GM18520 (cell line): Measurements from ENCODE around the gene FFAR3.
"Not testable (repeated sequence)": the region's sequence is repeated elsewhere in the genome, so short reads cannot be mapped to it uniquely, and the experiment has no call there.

Experiments used
- ATAC-seq: cut with Tn5 transposase; IDR thresholded peaks from one replicate; pipeline ENCODE4 v1.9.1; 2021; ENCODE audit not compliant: unreplicated experiment

The FFAR3 gene

DNA sequence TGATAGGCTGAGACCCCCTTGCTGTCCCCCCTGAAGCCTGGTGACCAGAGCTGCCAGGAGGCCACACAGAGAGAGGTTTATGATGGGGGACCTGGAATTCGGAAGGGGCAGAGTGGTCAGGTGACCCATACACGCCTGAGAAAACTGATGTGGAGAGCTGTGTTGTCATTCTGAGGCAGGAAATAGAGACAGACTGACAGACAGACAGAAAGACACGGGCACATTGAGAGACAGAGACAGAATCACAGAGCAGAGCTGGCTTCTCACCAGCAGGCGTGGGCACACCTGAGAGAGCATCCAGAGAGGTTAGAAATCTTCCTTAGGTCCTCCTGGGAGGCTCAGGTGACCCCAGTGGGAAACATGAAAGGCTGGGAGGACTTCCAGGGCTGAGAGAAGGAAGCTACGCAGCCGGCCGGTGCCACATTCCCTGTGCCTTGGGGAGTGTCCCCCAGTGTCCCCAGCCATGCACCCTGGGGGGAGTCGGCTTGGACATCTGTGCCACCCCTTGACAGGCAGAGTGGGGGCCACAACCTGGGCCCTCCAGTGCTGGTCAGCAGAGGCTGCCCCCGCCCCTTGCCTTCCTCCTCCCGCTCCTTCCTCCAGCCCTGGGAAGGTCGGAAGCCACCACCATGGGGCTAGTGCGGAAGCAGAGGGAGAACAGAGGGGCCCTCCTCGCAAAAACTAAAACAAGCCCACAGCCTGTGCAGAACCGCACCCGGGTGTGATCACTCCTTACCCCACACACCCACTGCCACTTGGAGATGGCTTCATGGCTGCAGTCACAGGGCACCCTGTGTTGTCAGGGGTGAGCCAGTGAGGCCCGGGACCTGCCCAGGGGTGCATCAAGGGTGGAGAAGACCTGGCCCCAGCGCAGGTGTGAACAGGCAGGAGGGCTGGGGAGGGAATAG is 8.4 kb upstream of the FFAR3 start:
- no peak for ATAC-seq

DNA sequence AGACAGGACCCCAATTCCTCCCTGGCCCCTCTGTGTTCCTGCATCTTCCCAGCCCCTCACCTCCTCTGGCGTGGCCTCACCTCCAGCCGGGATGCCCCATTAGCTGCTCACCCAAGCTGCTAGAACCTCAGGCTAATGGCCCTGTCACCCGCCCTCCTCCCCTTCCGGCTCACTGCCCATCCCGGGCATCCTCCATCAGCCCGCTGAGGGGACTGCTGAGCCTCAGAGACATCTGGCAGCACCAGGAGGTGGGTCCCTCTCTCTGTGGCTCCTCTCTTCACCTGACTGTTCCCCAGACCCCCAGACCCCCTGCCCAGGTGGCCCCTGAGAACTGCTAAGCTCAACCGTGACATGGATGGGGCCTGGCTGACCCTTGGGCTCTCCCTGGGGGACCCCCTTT is 7.7 kb upstream of the FFAR3 start:
- no peak for ATAC-seq

DNA sequence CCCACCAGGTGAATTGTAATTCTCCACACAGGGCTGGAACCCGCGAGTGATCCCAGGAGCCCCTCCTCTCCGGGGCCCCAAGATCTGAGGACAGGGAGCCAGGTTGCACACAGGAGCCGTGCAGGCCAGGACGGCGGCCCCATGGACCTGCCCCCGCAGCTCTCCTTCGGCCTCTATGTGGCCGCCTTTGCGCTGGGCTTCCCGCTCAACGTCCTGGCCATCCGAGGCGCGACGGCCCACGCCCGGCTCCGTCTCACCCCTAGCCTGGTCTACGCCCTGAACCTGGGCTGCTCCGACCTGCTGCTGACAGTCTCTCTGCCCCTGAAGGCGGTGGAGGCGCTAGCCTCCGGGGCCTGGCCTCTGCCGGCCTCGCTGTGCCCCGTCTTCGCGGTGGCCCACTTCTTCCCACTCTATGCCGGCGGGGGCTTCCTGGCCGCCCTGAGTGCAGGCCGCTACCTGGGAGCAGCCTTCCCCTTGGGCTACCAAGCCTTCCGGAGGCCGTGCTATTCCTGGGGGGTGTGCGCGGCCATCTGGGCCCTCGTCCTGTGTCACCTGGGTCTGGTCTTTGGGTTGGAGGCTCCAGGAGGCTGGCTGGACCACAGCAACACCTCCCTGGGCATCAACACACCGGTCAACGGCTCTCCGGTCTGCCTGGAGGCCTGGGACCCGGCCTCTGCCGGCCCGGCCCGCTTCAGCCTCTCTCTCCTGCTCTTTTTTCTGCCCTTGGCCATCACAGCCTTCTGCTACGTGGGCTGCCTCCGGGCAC is 6.7 kb upstream of the FFAR3 start:
- no peak for ATAC-seq

DNA sequence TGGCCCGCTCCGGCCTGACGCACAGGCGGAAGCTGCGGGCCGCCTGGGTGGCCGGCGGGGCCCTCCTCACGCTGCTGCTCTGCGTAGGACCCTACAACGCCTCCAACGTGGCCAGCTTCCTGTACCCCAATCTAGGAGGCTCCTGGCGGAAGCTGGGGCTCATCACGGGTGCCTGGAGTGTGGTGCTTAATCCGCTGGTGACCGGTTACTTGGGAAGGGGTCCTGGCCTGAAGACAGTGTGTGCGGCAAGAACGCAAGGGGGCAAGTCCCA is 6.1 kb upstream of the FFAR3 start:
- ATAC-seq, result no peak

DNA sequence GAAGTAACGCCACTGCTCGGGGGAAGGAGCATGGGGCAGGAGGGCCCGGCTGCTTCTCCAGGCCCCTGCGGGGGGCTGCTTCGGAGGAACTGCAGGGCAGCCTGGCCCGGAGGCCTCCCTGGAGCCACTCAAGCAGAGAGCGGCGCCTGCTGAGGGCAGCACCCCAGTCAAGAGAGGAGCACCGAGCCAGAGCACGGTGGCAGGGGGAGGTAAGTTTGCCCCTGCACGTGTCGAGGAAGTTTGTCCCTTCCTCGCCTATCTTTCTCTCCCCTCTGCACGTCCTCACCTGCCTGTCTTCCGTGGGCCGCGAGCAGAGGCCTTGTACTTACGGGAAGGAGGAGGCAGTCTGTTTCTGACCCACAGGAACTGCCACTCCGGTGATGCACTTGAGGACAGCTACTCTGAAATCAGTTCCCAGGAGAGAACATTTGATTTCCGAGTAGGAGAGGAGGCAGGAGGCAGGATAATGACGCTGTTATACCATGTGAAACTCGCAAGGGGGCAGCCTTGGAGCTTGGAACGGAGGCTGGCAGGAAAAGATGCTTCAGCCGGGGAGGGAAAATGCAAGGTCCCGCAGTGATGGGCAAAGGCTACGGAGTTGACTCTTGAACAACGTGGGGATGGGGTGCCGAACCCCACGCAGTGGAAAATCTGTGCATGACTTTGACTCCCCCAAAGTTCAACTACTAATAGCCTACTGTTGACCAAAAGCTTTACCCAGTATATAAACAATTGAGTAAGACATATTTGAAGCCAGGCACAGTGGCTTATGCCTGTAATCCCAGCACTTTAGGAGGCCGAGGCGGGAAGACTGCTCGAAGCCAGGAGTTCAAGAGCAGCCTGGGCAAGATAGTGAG is 5.6 kb upstream of the FFAR3 start:
- ATAC-seq, result no peak

DNA sequence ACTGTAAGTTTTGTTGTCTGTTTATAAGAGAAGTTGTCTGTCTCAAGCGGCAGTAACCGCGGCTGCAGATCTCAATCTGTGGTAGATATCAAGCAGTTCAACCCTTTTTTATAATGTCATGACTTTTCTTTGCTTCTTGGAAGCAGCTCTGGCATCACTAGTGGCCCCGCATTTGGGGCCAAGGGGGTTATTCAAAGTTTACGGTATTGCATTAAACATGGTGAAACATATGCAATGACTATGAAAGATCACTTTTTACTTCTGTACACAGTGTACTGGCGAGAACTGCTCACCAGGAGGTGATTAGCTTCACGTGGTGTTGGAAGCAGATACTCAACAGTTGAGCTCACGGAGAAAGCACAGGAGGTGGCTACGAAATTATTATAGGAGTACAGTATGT is 4.6 kb upstream of the FFAR3 start:
- ATAC-seq, result no peak

DNA sequence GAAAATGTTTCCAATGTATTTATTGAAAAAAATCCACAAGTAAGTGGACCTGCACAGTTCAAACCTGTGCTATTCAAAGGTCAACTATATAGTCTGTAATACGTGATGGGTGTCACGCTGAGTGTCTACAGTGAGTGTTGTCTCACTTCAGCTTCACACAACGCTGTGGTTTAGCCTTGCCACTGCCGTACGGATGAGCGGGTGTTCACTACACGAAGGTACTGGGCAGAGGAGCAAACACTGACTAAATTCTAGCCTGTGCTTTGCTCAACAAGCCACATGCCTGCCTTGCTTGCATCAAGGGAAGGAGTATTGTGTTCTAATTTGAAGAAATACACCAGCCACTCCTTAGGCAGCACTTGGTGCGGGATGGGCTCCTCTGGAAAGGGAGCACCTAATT is 3.4 kb upstream of the FFAR3 start:
- no peak for ATAC-seq

DNA sequence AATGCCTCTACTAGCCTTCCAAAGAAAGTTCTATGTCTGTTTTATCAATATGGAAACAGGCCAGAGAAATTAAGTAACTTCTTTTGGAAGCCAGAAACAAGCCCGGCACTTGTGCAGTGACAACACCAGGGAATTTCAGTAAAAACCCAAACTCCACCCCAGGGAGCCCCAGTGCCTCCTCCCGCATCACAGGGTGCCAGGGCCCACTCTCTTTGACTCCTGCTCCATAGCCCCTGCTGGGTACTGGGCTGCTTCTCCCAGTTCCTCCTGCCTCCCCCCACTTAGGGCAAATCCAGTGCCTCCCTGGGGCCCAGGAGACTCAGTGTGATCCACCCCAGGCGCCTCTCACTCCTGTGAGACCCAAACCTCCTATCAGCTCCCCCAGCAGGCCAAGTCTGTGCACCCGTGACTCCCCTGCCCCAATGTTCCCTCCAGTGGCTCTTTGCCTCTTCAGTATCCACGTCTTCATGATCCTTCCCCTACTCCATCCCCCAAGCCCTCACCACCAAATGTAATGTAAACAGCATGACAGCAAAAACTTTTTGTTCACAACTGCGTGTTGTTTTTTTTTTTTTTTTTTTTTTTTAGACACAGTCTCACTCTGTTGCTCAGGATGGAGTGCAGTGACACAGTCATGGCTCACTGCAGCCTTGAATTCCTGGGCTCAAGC is 2.3 kb upstream of the FFAR3 start:
- ATAC-seq, result no peak

DNA sequence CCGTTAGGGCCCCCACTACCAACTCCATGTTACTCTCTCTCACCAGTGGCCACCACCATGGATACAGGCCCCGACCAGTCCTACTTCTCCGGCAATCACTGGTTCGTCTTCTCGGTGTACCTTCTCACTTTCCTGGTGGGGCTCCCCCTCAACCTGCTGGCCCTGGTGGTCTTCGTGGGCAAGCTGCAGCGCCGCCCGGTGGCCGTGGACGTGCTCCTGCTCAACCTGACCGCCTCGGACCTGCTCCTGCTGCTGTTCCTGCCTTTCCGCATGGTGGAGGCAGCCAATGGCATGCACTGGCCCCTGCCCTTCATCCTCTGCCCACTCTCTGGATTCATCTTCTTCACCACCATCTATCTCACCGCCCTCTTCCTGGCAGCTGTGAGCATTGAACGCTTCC is 574 bp downstream of the FFAR3 start:
- ATAC-seq, result not testable (repeated sequence)

DNA sequence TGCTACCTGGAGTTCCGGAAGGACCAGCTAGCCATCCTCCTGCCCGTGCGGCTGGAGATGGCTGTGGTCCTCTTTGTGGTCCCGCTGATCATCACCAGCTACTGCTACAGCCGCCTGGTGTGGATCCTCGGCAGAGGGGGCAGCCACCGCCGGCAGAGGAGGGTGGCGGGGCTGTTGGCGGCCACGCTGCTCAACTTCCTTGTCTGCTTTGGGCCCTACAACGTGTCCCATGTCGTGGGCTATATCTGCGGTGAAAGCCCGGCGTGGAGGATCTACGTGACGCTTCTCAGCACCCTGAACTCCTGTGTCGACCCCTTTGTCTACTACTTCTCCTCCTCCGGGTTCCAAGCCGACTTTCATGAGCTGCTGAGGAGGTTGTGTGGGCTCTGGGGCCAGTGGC is 1.1 kb downstream of the FFAR3 start:
- not testable (repeated sequence) for ATAC-seq

DNA sequence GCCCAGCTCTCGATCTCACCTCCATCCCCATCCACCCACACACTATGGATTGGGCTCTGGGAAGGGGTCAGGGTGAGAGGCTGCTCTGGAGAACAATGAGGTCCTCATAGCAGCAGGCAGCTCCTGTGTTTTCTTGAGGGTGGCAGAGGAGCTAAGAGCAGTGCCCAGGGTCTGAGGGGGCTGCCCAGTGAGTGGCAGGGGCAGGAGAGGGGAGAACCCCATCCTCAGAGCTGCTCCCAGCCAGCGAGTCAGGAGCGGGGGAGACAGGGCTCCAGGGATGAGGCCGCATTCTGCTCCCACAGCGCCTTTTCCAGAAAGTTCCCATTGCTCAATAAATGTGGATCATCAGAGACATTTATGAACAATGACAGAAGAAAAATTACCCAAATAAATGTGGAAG is 1.8 kb downstream of the FFAR3 start:
- not testable (repeated sequence) for ATAC-seq

DNA sequence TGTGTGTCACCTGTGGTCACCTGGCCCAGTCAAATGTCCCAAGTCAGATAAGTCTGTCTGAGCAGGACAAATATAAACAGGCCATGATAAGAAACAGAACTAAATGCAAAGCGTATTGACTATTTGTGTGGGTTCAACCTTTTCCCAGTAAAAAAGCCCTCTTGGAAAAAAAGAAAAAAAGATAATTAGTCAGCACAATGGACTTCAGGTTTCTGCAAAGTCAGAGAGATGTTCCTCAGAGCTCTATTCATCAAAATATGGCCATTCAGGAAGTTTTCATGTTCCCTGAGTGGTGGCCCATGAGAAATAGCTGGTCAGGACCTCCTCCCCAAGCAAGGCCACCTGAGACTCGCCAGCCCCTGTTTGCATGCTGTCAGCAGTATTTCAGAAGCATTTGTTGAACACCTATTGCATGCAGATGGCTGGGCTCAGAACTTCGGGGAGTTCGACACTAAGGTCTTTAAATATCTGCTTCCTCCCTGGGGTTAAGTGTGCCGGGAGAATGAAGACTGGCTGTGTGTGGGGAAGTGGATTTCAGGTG is 2.7 kb downstream of the FFAR3 start:
- ATAC-seq, result no peak

DNA sequence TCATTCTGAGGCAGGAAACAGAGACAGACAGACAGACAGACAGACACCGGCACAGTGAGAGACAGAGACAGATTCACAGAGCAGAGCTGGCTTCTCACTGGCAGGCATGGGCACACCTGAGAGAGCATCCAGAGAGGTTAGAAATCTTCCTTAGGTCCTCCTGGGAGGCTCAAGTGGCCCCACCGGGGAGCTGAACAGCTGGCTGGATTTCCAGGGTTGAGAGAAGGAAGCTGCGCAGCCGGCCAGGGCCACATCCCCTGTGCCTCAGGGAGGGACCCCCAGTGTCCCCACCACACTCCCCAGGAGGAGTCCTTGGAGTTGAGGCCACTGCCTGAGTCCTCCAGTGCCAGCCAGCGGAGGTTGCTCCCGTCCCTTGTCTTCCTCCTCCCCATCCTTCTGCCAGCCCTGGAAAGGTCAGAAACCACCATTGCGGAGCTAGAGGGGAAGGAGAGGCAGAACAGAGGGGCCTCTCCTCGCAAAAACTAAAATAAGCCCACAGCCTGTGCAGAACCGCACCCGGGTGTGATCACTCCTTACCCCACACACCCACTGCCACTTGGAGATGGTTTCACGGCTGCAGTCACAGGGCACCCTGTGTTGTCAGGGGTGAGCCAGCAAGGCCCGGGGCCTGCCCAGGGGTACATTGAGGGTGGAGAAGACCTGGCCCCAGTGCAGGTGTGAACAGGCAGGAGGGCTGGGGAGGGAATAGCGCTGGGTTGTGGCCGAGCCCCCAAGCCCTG is 4.2 kb downstream of the FFAR3 start:
- ATAC-seq, result no peak

DNA sequence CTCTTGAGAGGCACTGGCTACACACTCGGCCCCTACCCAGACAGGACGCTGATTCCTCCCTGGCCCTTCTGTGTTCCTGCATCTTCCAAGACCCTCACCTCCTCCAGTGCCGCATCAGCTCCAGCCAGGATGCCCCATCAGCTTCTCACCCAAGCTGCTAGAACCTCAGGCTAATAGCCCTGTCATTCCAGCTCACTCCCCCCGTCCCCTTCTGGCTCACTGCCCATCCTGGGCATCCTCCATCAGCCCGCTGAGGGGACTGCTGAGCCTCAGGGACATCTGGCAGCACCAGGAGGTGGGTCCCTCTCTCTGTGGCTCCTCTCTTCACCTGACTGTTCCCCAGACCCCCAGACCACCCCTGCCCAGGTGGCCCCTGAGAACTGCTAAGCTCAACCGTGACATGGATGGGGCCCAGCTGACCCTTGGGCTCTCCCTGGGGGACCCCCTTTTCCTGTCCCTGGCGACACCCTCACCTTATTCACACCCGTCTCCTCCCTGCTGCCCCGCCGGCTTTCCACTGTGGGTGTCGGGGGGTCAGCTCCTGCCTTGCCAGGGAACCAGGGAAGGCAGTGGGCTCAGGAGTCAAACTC is 4.8 kb downstream of the FFAR3 start:
- ATAC-seq, result no peak

DNA sequence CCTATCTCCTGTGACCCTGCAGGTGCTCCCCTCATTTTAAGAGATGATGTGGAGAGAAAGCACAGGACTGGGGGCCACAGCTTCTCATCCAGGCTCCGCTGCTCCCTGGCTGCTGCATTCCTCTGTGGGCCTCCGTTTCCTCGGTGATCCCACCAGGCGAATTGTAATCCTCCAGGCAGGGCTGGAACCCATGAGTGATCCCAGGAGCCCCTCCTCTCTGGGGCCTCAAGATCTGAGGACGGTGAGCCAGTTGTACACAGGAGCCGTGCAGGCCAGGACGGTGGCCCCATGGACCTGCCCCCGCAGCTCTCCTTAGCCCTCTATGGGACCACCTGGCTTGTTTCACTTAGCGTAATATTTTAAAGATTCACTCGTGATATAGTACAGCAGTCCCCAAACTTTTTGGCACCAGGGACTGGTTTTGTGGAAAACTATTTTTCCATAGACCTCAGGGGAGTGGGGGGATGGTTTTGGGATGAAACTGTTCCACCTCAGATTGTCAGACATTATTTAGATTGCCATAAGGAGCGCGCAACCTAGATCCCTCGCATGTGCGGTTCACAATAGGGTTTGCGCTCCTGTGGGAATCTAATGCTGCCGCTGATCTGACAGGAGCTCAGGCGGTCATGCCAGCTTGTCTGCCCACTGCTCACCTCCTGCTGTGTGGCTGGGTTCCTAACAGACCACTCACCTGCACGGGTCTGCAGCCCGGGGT is 5.6 kb downstream of the FFAR3 start:
- no peak for ATAC-seq

DNA sequence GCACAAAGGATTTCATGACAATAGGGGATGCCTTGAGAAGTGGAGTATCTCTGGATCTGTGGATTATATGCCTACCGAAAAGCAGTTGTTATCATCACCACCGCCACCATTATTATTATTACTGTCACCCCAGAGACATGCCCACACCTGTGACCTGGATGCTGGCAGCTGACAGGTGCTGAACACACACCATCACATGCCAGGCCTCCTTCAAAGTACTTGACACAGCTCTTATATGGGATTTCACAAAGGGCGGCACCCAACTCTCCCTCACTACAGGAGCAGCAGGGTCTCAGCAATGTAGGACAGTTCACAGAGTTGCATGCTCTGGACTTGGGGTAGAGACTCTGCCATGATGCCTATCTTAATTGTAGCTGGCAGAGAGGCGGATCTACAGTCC is 7.0 kb downstream of the FFAR3 start:
- no peak for ATAC-seq

DNA sequence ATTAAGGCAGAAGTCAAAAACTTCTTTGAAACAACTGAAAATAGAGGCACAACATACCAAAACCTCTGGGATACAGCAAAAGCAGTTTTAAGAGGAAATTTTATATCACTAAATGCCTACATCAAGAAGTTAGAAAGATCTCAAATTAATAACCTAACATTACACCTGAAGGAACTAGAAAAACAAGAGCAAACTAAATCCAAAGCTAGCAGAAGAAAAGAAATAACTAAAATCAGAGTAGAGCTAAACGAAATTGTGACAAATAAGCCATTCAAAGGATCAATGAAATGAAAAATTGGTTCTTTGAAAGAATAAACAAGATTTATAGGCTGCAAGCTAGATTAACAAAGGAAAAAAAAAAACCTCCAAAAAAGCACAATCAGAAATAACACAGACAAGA is 10.1 kb downstream of the FFAR3 start:
- no peak for ATAC-seq

DNA sequence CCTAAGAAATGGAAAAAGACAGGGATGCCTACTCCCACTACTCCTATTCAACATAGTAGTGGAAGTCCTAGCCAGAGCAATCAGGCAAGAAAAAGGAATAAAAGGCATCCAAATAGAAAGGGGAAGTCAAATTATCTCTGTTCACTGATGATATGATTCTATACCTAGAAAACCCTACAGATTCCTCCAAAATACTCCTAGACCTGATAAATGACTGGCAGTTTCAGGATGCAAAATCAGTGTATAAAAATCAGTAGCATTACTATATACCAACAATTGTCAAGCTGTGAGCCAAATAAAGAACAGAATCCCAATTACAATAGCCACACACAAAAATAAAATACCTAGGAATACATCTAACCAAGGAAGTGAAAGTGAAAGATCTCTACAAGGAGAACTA is 11.3 kb downstream of the FFAR3 start:
- no peak for ATAC-seq

DNA sequence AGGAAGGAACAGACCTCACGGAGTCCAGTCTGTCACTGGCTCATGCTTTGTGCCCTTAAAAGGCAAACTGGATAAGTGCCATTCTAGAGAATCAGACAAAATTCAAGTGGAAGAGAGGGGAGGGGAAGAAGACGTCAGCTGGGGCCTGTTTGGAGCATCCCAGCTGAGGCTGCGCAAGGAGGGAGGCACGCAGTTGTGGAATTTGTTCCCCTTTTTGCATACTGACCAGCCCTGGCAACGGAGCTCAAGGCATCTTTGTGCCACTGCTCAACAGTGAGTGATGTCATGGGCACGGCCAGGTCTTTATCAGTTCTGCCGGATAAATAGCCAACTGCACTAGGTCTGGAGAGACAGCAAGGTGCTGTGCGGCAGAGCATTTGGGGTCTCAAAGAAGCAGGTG is 12.5 kb downstream of the FFAR3 start, which contains the start of gene GPR42:
Gene GPR42 (plus strand): TSS at position 347 of the 400 bp plus-strand sequence. CDS start 292 bp downstream, outside the sequence.
- no peak for ATAC-seq
